Panc1 (cell line): ENCODE data around the gene PPP2R2B.

ENCODE experiments used
- CTCF ChIP-seq: fragments of 450-650 bp; IDR thresholded peaks from 2 replicates; pipeline ENCODE4 v1.5.1; 2017; ENCODE audit warnings: mild to moderate bottlenecking
- REST ChIP-seq, 2 experiments: IDR thresholded peaks; 2 replicates each; pipeline ENCODE4 v1.6.1; 2011 to 2012; ENCODE audit warnings: low read depth in 2 of 2, control low read depth in 1 of 2, low read length in 1 of 2, mild to moderate bottlenecking in 1 of 2, moderate library complexity in 1 of 2; ENCODE audit not compliant: insufficient read depth in 1 of 2
- SIN3A ChIP-seq: IDR thresholded peaks from 2 replicates; pipeline ENCODE4 v1.6.1; 2012; ENCODE audit warnings: low read depth, mild to moderate bottlenecking, low read length, moderate library complexity, borderline replicate concordance; ENCODE audit not compliant: insufficient read depth

GRCh38 chr5:146652547-146652946 is 226.0 kb downstream of the PPP2R2B start:
- TF ChIP-seq SIN3A: no peak
- TF ChIP-seq CTCF: no peak
- no peak for TF ChIP-seq REST (IDR thresholded peaks at IDR 0.05; ENCODE audit: insufficient read depth in 1 of 2, low read depth in 2 of 2, low read length in 1 of 2)
